NCI-H748 treated with DMSO at 0.1 percent for 48 hours (cell line): ENCODE results near the gene ZNF471.

ENCODE experiments used
- DNase-seq: peaks from one replicate; lab custom pipeline; 2025; lab: John Stamatoyannopoulos, UW

ZNF471 gene

DNA sequence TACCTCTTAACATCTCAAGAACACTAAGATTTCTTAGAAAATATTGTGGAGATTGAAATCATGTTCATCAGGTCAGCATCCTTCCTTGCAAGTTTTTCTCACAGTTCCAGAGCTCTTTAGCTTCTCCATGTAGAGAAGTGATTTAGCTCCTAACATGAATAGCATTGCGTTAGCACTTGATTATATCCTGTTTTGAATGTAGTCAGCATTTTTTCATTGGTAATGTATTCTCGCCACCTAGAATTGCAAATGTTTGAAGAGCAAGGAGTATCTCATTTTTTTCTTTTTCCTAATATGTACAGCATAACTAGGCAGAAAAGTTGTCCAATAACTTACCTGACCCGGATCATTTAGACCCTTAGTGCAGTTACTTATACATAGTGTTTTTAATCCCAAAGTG is 66.3 kb downstream of the ZNF471 start:
- DNase-seq: no peak

DNA sequence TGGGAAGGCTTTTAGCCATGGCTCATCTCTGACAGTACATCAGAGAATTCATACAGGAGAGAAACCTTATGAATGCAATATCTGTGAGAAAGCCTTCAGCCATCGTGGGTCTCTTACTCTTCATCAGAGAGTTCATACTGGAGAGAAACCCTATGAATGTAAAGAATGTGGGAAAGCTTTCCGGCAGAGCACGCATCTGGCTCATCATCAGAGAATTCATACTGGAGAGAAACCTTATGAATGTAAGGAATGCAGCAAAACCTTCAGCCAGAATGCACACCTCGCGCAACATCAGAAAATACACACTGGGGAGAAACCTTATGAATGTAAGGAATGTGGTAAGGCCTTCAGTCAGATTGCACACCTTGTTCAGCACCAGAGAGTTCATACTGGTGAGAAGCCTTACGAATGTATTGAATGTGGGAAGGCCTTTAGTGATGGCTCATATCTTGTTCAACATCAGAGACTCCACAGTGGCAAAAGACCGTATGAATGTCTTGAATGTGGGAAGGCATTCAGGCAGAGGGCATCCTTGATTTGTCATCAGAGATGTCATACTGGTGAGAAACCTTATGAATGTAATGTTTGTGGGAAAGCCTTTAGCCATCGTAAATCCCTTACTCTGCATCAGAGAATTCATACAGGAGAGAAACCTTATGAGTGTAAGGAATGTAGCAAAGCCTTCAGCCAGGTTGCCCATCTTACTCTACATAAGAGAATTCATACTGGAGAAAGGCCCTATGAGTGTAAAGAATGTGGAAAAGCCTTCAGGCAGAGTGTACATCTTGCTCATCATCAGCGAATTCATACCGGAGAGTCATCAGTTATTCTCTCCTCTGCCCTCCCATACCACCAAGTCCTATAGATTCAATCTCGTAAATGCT is 70.3 kb downstream of the ZNF471 start:
- DNase-seq: no peak
